ENCODE data around the gene SFXN1. TPM values are rescaled to one million over a fixed set of nuclear protein-coding genes. Genes with fewer than 3 reads are reported as not detected.
"Not testable (repeated sequence)": the region's sequence is repeated elsewhere in the genome, so short reads cannot be mapped to it uniquely, and the experiment has no call there.

Gene SFXN1
- total RNA-seq, 2 experiments from 2014 or later: 476 to 491 TPM

DNA sequence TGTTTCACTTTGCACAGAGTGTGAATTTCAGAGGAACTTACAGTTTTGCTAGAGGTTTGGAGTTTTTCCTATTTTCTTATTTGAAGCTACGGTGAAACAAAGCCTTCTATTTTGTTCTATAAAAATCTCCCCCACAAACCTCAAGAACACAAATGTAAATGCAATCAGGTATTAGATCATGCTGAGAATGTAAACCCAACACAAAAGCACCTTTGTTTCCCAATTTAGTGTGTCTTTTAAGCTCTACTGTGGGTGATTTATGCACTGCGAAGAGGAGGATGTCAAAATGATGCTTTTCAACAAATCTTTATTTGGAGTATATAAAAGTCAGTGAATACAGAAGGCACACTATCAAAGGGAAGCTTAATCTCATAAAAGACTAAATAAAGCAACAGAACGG lies 30.1 kb upstream of the SFXN1 start:
- Mint-ChIP-seq H3K27ac (no peak overlapping the region), H3K4me1 (ENCODE audit: low read depth) (peaks cover 5% of the 10 kb centered on the region), H3K27me3 (peaks cover 35% of the 10 kb centered on the region), H3K9me3 (no peaks in the 10 kb centered on the region), H3K36me3 (ENCODE audit: low read depth) (no peaks in the 10 kb centered on the region), H3K4me3 (no peak overlapping the region)
- CTCF ChIA-PET: interaction anchor here (2.3 kb wide), 1 partner anchor 16 kb away, joined by 11 read pairs; no protein-coding TSS in a partner anchor
- ATAC-seq (no peak), DNase-seq (no peak)
- POLR2A ChIA-PET: interaction anchor here (0.7 kb wide), 1 partner anchor 465 kb away, joined by 3 read pairs; no protein-coding TSS in a partner anchor
- intact Hi-C loops (cut with micrococcal nuclease): no loop called here
- TF ChIP-seq, protein P1, sequence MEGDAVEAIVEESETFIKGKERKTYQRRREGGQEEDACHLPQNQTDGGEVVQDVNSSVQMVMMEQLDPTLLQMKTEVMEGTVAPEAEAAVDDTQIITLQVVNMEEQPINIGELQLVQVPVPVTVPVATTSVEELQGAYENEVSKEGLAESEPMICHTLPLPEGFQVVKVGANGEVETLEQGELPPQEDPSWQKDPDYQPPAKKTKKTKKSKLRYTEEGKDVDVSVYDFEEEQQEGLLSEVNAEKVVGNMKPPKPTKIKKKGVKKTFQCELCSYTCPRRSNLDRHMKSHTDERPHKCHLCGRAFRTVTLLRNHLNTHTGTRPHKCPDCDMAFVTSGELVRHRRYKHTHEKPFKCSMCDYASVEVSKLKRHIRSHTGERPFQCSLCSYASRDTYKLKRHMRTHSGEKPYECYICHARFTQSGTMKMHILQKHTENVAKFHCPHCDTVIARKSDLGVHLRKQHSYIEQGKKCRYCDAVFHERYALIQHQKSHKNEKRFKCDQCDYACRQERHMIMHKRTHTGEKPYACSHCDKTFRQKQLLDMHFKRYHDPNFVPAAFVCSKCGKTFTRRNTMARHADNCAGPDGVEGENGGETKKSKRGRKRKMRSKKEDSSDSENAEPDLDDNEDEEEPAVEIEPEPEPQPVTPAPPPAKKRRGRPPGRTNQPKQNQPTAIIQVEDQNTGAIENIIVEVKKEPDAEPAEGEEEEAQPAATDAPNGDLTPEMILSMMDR (IDR thresholded peaks at IDR 0.05): no peak

DNA sequence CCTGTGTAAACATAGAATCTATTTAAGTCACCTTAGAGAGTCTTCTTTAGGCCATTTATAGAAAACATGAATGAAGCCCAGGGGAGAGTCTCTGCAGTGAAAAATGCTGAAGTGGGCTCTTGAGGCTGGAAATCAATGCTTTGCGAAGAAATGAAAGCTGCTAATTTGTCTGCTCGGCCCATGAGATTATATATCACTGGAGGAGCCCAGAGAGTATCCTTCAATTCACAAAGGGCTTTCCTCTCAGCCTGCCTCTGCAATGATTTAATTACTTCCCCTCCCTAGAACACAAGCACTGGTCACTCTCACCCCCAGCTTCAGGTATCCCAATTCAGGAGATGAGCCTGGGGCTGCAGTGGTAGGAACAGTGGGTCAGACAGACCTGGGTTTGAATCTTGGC lies 26.2 kb upstream of the SFXN1 start:
- ATAC-seq: no peak
- Mint-ChIP-seq H3K4me1 (ENCODE audit: low read depth) (peaks cover 2% of the 10 kb centered on the region), H3K27ac (no peak overlapping the region), H3K9me3 (no peaks in the 10 kb centered on the region), H3K36me3 (ENCODE audit: low read depth) (no peaks in the 10 kb centered on the region), H3K27me3 (peaks cover 22% of the 10 kb centered on the region), H3K4me3 (no peak overlapping the region)
- TF ChIP-seq, protein P1 (IDR thresholded peaks at IDR 0.05): no peak
- no peak for DNase-seq
- intact Hi-C loops (cut with micrococcal nuclease): no loop called here
- ChIA-PET POLR2A (no interaction called here), CTCF (interaction anchor here (2.1 kb wide), 1 partner anchor 12 kb away, joined by 11 read pairs; no protein-coding TSS in a partner anchor)

DNA sequence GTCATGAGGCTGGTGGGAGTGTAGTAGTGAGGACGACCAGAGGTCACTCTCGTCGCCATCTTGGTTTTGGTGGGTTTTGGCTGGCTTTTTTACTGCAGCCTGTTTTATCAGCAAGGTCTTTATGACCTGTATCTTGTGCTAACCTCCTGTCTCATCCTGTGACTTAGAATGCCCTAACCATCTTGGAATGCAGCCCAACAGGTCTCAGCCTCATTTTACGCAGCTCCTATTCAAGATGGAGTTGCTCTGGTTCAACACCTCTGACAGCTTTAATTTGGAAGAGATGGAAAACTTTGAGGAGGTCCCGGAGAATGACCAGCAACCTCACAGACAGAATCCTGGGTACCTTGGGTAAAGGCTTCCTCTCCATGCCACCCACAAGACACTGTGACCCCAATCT lies 24.0 kb upstream of the SFXN1 start:
- H3K36me3 Mint-ChIP-seq (ENCODE audit: low read depth); H3K27ac Mint-ChIP-seq; DNase-seq; H3K9me3 Mint-ChIP-seq; intact Hi-C loops (cut with micrococcal nuclease); H3K4me1 Mint-ChIP-seq (ENCODE audit: low read depth); ATAC-seq; H3K4me3 Mint-ChIP-seq: not testable (repeated sequence)
- CTCF ChIA-PET: interaction anchor here (1.0 kb wide), 1 partner anchor 11 kb away, joined by 3 read pairs; no protein-coding TSS in a partner anchor
- H3K27me3 Mint-ChIP-seq: peaks cover 15% of the 10 kb centered on the region
- POLR2A ChIA-PET: interaction anchor here (0.6 kb wide), 1 partner anchor 35 kb away, joined by 3 read pairs; no protein-coding TSS in a partner anchor

DNA sequence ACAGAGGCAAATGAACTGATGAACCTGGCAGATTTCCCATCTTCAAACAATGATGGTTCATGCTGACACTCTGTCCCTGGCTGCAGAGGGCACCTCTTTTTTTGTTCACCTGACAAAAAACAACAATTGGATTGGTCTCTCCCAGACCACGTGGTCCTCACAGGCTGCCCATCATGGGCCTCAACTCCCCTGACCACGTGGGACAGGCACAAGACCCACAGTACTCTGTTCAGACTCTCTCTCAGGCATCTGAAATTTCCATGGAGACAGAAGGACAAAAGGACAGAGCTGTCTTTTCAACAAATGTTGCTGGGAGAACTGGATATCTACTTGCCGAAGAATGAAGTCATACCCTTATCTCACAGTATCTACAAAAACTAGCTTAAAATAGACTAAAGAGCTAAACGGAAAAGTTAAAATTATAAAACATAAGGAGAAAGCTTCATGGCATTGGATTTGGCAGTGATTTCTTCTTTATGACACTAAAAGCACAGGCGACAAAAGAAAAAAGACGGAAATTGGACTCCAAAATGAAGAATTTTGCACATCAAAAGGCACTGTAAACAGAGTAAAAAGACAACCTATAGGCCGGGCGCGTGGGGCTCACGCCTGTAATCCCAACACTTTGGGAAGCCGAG lies 22.1 kb upstream of the SFXN1 start:
- no peak for ATAC-seq

DNA sequence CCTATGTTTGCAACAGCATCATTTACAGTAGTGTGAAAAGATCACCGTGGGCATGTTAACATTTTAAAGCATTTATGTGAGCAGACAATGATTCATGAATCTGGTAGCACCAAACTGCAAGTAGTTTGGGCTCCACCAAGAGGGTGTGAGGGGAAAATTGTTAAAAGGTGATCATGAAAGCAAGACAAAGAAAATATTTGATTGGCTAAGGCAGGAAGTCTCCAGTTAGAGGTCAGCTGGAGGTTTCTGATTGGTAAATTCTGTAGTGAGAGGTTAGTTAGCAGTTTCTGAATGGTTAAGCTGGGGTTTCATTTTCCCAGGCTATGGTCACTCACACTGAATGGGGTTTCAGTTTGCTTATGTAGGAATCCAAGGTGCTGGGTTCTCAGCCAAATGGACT lies 20.9 kb upstream of the SFXN1 start:
- no peaks in the 10 kb centered on the region for H3K36me3 Mint-ChIP-seq (ENCODE audit: low read depth)
- no peaks in the 10 kb centered on the region for H3K9me3 Mint-ChIP-seq
- peaks cover 11% of the 10 kb centered on the region for H3K27me3 Mint-ChIP-seq
- H3K27ac Mint-ChIP-seq: no peak overlapping the region
- intact Hi-C loops (cut with micrococcal nuclease): no loop called here
- TF ChIP-seq, protein P1 (IDR thresholded peaks at IDR 0.05): no peak
- ChIA-PET CTCF (interaction anchor here (0.7 to 3.0 kb wide), 4 partner anchors 8 to 77 kb away, joined by 3 to 14 read pairs (median 3); no protein-coding TSS in a partner anchor), POLR2A (no interaction called here)
- H3K4me3 Mint-ChIP-seq: no peak overlapping the region
- peak; percentile 89 for ATAC-seq
- H3K4me1 Mint-ChIP-seq (ENCODE audit: low read depth): peaks cover 9% of the 10 kb centered on the region
- DNase-seq: peak; percentile 20

More for the DNA sequence above, 22.1 kb upstream of the SFXN1 start:
- Mint-ChIP-seq H3K9me3 (no peaks in the 10 kb centered on the region), H3K36me3 (ENCODE audit: low read depth) (no peaks in the 10 kb centered on the region), H3K4me3 (no peak overlapping the region), H3K27ac (no peak overlapping the region), H3K27me3 (peaks cover 15% of the 10 kb centered on the region), H3K4me1 (ENCODE audit: low read depth) (peaks cover 9% of the 10 kb centered on the region)
- TF ChIP-seq, protein P1 (IDR thresholded peaks at IDR 0.05): no peak
- intact Hi-C loops (cut with micrococcal nuclease): no loop called here
- ChIA-PET POLR2A (no interaction called here), CTCF (interaction anchor here (3.0 kb wide), 1 partner anchor 9 kb away, joined by 14 read pairs; no protein-coding TSS in a partner anchor)
- no peak for DNase-seq

All from activated CD8-positive, alpha-beta T cell treated with anti-CD3 and anti-CD28 coated beads for 36 hours (primary cell).